Subcutaneous adipose tissue (tissue), 4 donors: ENCODE measurements around the gene ABCC8. TPM values are rescaled to one million over a fixed set of nuclear protein-coding genes. Genes with fewer than 3 reads are reported as not detected.

Experiments
- total RNA-seq, 4 donors: library from RNA; depleted of rRNA; stranded (reverse); fragments of >200 nt; gene quantifications; one replicate each; pipeline ENCODE4 v1.1.0, GENCODE V29; 2016
- TF ChIP-seq, protein P1 (sequence below): fragments of 450-650 bp; IDR thresholded peaks from one replicate; pipeline ENCODE4 v1.5.1; 2016; ENCODE audit warnings: low read depth, mild to moderate bottlenecking, control low read depth, antibody characterized with exemption, moderate library complexity

Gene ABCC8
- total RNA-seq, 4 donors from 2014 or later, result 0.16 to 0.51 TPM; not detected in 2

DNA sequence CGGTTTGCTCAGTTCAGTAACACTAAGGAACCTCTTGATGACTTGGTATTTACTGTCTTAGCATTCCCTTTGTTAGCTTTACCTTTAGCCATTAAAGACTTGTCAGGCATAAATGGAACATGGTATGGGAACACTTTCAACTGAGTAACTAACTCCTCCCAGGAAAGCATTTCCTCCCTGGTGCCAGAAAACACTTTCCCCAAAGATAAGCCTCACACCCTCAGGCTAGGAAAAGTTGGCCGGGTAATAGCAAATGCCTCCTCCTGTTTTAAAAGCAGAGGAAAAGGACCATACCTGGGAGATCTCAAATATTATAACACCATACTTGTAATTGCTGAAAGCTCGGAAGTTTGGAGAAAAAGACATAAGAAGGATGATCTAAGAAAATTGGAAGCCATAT lies 100.2 kb downstream of the ABCC8 start:
- TF ChIP-seq, protein P1, sequence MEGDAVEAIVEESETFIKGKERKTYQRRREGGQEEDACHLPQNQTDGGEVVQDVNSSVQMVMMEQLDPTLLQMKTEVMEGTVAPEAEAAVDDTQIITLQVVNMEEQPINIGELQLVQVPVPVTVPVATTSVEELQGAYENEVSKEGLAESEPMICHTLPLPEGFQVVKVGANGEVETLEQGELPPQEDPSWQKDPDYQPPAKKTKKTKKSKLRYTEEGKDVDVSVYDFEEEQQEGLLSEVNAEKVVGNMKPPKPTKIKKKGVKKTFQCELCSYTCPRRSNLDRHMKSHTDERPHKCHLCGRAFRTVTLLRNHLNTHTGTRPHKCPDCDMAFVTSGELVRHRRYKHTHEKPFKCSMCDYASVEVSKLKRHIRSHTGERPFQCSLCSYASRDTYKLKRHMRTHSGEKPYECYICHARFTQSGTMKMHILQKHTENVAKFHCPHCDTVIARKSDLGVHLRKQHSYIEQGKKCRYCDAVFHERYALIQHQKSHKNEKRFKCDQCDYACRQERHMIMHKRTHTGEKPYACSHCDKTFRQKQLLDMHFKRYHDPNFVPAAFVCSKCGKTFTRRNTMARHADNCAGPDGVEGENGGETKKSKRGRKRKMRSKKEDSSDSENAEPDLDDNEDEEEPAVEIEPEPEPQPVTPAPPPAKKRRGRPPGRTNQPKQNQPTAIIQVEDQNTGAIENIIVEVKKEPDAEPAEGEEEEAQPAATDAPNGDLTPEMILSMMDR, result no peak

DNA sequence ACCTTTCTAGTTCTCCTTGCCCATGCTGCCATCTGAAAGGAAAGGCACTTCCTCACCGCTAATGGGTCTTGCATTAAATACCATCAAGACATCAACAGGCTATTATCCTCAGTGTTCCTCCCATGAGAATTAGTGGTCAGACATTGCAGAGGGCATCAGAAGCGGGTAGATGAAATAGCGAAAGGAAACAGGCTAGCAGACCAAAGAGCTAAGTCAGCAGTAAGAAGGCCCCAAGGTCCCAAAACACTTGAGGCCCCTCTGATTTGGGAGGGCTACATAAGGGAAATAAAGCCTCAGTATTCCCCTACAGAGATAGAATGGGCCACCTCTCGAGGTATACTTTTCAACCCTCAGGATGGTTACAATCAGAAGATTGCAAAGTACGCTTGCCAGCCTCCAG lies 101.1 kb downstream of the ABCC8 start:
- TF ChIP-seq, protein P1, result no peak

DNA sequence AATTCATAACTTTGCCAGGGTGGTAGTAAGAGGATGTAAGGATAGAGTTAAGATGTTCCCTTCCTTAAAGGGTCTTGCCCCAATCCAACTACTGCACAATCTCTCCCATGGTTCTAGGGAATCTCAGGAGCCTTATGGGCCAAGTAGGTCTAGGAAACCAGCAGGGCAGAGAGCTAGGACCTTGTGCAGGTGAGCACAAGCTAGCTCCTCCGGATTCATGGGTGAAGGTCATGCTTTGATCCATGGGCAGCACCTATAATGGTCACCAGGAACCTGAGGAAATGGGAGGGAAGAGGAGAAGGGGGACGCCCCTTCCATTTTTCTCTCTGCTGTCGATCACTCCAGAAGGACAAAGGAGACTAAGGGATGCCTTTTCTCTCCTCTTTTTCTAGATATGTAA lies 105.0 kb downstream of the ABCC8 start:
- TF ChIP-seq, protein P1, result no peak

DNA sequence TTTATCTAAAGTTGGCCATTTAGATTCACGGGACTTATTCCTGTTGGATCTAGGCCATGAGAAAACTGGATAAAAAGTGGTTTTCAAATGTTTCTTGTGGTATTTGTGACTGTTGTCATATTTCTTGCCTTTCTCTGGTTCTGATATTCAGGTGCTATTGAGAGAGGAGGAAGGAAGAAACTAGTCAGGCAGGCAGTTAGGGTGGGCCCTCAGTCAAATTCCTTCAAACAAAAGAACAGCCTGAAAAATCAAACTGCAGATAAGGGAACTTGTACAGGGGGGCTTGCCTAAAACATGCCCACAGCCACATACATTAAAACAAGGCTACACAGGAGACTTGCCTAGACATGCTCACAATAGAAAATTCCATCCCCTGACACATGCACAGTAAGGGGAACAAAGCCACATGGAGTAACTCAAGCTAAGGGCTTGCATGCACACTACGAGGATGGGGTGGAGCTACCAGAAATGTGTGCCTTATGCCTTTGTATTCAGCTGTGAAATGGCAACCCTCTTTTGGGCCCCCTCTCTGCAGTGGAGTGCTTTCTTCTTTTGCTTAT lies 106.9 kb downstream of the ABCC8 start:
- TF ChIP-seq, protein P1, result no peak

DNA sequence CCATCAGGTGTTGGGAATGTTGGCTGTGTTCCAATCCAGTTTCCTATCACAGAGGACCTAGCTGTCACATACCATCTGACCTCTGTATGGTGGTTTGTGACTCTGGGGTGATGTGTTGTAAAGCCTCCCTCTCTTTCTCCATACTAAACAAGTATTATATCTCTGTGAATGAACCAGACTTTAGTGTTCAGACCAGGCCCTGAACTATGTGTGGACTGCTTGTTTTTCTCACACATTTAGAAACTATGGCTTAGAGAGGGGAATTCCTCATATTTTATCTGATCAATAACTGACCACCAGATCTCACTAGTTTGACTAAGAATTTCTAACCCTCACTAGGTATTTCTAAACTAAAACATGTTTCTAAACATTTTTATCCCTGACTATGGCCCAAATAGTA lies 107.6 kb downstream of the ABCC8 start:
- TF ChIP-seq, protein P1, result no peak

DNA sequence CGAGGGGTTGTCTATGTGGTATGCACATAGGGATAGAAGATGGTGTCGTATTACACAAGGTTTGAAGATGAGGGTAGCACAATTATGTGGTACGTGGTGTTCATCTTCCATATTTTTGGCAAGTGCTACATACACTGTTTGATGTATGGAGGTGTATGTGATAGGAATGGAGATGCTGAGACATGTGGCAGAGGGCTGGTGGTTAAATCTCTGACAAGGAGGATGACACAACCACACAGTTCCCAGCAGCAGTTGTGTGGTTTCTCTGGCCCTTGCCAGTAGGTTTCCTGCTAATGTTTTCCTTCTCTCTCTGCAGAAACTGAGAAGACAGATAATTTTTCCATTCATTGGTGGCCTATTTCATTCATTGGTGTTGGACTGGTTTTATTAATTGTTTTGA lies 108.1 kb downstream of the ABCC8 start:
- TF ChIP-seq, protein P1, result no peak

DNA sequence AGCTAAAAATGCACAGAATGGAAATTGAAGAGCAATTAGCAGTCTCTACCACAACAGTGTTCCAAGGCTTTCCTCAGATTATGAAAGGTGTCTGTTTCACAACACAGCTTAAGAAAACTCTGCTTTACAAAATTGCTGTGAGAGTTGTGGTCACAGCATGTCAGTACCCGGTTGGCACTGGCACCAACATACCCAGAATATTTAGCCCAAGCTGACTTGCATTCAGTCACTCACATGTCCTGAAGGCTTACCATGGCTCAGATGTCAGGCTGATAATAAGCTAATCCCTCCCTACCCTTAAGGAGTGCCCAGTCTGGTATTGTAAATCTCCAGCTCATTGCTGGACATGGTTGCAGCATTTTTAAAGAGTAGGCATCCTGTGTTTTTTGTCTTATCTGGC lies 110.2 kb downstream of the ABCC8 start:
- TF ChIP-seq, protein P1, result no peak

DNA sequence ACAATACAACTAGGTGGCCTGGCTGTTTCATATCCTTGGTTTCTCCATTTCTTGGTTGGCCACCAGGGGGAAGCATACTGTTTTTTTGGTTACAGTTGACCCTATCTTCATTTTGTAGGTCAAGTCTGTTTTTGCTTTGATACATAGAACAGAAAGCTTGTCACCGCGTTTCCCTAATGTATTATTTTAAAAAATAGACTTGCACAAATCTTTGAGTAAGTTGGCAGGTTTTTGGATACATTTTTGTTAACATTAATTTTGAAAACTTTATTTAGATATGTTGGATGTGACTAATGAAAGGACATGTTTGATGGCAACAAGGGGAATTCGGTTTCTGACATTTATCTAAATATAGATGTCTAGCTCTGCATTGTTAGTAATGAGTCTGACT lies 122.0 kb downstream of the ABCC8 start:
- TF ChIP-seq, protein P1, result no peak
